ENCODE data around the gene DAB2. TPM values are rescaled to one million over a fixed set of nuclear protein-coding genes. Genes with fewer than 3 reads are reported as not detected.

The DAB2 gene
- total RNA-seq, 4 donors from 2014 or later: 107 to 293 (median 247) TPM

GRCh38 chr5:39413771-39414170 is 11.0 kb downstream of the DAB2 start:
- TF ChIP-seq, protein P1, sequence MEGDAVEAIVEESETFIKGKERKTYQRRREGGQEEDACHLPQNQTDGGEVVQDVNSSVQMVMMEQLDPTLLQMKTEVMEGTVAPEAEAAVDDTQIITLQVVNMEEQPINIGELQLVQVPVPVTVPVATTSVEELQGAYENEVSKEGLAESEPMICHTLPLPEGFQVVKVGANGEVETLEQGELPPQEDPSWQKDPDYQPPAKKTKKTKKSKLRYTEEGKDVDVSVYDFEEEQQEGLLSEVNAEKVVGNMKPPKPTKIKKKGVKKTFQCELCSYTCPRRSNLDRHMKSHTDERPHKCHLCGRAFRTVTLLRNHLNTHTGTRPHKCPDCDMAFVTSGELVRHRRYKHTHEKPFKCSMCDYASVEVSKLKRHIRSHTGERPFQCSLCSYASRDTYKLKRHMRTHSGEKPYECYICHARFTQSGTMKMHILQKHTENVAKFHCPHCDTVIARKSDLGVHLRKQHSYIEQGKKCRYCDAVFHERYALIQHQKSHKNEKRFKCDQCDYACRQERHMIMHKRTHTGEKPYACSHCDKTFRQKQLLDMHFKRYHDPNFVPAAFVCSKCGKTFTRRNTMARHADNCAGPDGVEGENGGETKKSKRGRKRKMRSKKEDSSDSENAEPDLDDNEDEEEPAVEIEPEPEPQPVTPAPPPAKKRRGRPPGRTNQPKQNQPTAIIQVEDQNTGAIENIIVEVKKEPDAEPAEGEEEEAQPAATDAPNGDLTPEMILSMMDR (IDR thresholded peaks at IDR 0.05; ENCODE audit: low read depth): no peak

DNA sequence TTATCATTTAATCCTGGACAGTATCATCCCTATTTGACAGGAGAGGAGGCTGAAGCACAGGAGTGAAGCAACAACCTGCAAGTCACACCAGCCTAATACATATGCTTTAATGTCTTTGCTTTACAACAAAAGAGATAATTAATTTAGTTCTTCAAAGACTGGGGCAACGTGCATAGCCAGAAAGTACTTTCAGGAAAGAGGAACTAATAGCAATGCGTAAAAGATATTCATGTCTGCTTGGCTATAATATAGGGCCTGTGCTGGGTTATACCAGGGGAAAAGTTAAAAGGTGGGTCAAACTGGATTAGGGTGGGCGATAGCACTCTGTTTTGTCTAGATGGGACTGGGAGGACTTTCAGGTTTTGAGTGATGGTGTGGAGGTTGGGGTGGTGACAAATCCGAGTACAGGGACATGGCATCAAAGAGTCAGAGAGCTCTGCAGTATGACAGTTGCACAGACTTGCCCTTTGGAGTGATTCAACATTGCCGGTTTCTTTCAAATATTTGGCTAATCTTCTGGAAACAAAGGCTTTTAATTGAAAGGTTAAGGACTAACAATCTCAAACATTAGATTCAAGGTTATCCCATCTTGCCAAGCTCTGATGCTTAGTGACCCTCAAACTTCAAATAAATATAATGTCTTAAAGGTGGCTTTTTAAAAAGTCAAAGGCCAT is 11.9 kb downstream of the DAB2 start:
- TF ChIP-seq, protein P1 (IDR thresholded peaks at IDR 0.05; ENCODE audit: low read depth): no peak

GRCh38 chr5:39411985-39412384 is 12.8 kb downstream of the DAB2 start:
- TF ChIP-seq, protein P1 (IDR thresholded peaks at IDR 0.05; ENCODE audit: low read depth): no peak

DNA sequence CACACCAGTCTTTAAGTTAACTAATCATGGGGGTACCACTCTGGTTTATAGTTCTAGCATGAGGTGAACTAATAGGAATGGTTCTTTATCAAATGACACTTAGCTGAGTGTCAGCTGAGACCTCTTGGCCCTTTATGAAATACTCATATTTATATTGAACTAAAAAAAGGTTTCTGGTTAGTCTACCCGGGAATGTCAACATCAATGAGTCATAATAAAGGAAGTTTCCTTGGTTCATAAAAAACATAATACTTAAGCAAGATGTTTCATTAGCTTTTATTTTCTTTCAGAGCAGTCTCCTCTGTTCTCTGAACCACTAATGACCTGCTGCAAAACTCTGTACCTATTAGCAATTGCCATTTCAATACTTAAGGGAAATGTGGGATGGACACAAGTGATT is 13.7 kb downstream of the DAB2 start:
- TF ChIP-seq, protein P1 (IDR thresholded peaks at IDR 0.05; ENCODE audit: low read depth): no peak

DNA sequence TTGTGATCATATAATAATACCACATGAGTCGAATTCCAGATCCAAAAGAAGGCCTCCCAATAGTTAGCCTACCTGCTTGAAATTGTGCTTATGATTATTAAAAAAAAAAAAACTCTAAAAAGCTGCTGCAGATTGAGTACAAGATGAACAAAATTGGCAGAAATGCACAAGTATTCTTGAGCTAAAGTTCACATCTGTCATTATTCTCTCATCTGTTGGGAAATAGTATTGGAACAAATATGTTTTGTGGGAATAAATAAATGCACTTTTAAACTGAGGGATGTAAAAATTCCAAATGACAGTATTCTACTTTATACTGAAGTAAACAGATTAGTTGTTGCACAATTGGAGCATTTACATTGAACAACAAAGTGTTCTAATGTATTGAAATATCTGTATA is 15.7 kb downstream of the DAB2 start:
- TF ChIP-seq, protein P1 (IDR thresholded peaks at IDR 0.05; ENCODE audit: low read depth): no peak

- TF ChIP-seq, protein P1 (IDR thresholded peaks at IDR 0.05; ENCODE audit: low read depth): no peak
Observed at GRCh38 chr5:39405083-39405843, 19.5 kb downstream of the DAB2 start.

- TF ChIP-seq, protein P1 (IDR thresholded peaks at IDR 0.05; ENCODE audit: low read depth): no peak
Observed at GRCh38 chr5:39400713-39401578, 23.8 kb downstream of the DAB2 start.

All from subcutaneous adipose tissue (tissue), 4 donors.